Suprapubic skin (tissue), 4 donors: Measurements from ENCODE around the gene SIRPB2. TPM values are rescaled to one million over a fixed set of nuclear protein-coding genes. Genes with fewer than 3 reads are reported as not detected.

Experiments
- DNase-seq, 2 donors: peaks; one replicate each; pipeline ENCODE4 v3.0.0-alpha.2; 2019; ENCODE audit warnings: low spot score in 2 of 2
- H3K27ac ChIP-seq: fragments of 200-600 bp; sonication (generic); one replicate; pipeline ENCODE4 v1.5.1; 2019
- H3K27me3 ChIP-seq: fragments of 200-600 bp; sonication (generic); one replicate; pipeline ENCODE4 v1.5.1; 2019
- H3K36me3 ChIP-seq: fragments of 200-600 bp; sonication (generic); one replicate; pipeline ENCODE4 v1.5.1; 2019
- H3K4me1 ChIP-seq: fragments of 200-600 bp; sonication (generic); one replicate; pipeline ENCODE4 v1.5.1; 2019
- H3K4me3 ChIP-seq: fragments of 200-600 bp; sonication (generic); one replicate; pipeline ENCODE4 v1.5.1; 2019; ENCODE audit warnings: mild to moderate bottlenecking
- H3K9me3 ChIP-seq: fragments of 200-600 bp; sonication (generic); one replicate; pipeline ENCODE4 v1.5.1; 2019
- CTCF ChIP-seq, 2 donors: fragments of 200-600 bp in 1 of 2; fragments of 450-650 bp in 1 of 2; sonication (generic) in 1 of 2; IDR thresholded peaks; one replicate each; pipeline ENCODE4 v1.5.1; 2016 to 2019; ENCODE audit warnings: antibody characterized with exemption in 2 of 2, mild to moderate bottlenecking in 1 of 2, moderate library complexity in 1 of 2
- EP300 ChIP-seq: sonication (generic); formaldehyde crosslinking; IDR thresholded peaks from one replicate; pipeline ENCODE4 v1.6.1; 2017; ENCODE audit warnings: antibody characterized with exemption
- POLR2A ChIP-seq, 2 donors: fragments of 450-650 bp; IDR thresholded peaks; one replicate each; pipeline ENCODE4 v1.6.1; 2017; ENCODE audit warnings: antibody characterized with exemption in 2 of 2, mild to moderate bottlenecking in 2 of 2, moderate library complexity in 2 of 2
- POLR2AphosphoS5 ChIP-seq, 3 donors: sonication (generic); formaldehyde crosslinking; IDR thresholded peaks; one replicate each; pipeline ENCODE4 v1.6.1; 2017; ENCODE audit warnings: antibody characterized with exemption in 3 of 3
- WGBS: methylation state at CpG from one replicate; pipeline ENCODE4 v1.1.5; 2018; 5-methylcytosine and 5-hydroxymethylcytosine counted together
- total RNA-seq, 4 donors: library from RNA; depleted of rRNA; stranded (reverse); fragments of >200 nt; gene quantifications; one replicate each; pipeline ENCODE4 v1.1.0, GENCODE V29; 2016

Gene SIRPB2
- total RNA-seq, 4 donors from 2014 or later, result 0.87 to 3.9 (median 1.3) TPM

GRCh38 chr20:1467082-1467354 lies 24.2 kb downstream of the SIRPB2 start:
- Histone ChIP-seq H3K4me1 (peaks cover 66% of the 10 kb centered on the region), H3K4me3 (peak overlapping the region; percentile 93), H3K36me3 (peaks cover 17% of the 10 kb centered on the region), H3K9me3 (no peaks in the 10 kb centered on the region), H3K27me3 (no peaks in the 10 kb centered on the region), H3K27ac (peak overlapping the region; percentile 96)
- 6% methylated on average over 7 of the region's 7 CpGs for WGBS
- DNase-seq, result no peak
- no peak for TF ChIP-seq POLR2AphosphoS5 (IDR thresholded peaks at IDR 0.05)

GRCh38 chr20:1466211-1467081 lies 24.8 kb downstream of the SIRPB2 start, which contains the start of gene NSFL1C:
Gene NSFL1C, minus strand, starts transcription at chr20:1466849. Its CDS starts 25 bp downstream, at chr20:1466824.
- DNase-seq, result peak; percentile 95 to 97
- WGBS, result under 1% methylated on average over 61 of the region's 104 CpGs
- Histone ChIP-seq H3K27ac (peak within 1 kb of the TSS; percentile 96), H3K9me3 (no peaks in the 10 kb centered on the region), H3K4me1 (peaks cover 66% of the 10 kb centered on the region), H3K4me3 (peak within 1 kb of the TSS; percentile 93), H3K36me3 (peaks cover 17% of the 10 kb centered on the region), H3K27me3 (no peaks in the 10 kb centered on the region)
- TF ChIP-seq POLR2AphosphoS5 (IDR thresholded peaks at IDR 0.05) (peak in 2 of 3 donors; percentile 38 to 86), EP300 (no peak), POLR2A (IDR thresholded peaks at IDR 0.05) (peak in 1 of 2 donors; percentile 36), CTCF (IDR thresholded peaks at IDR 0.05) (peak; percentile 90 to 100)

- H3K27ac ChIP-seq, result peak overlapping the region; percentile 96
- TF ChIP-seq POLR2AphosphoS5 (IDR thresholded peaks at IDR 0.05) (no peak), EP300 (no peak), POLR2A (IDR thresholded peaks at IDR 0.05) (no peak), CTCF (IDR thresholded peaks at IDR 0.05) (no peak)
- H3K9me3 ChIP-seq, result no peaks in the 10 kb centered on the region
- H3K27me3 ChIP-seq, result no peaks in the 10 kb centered on the region
- DNase-seq, result no peak
- peak overlapping the region; percentile 93 for H3K4me3 ChIP-seq
- H3K36me3 ChIP-seq, result peaks cover 20% of the 10 kb centered on the region
- 32% methylated on average over 12 of the region's 12 CpGs for WGBS
- H3K4me1 ChIP-seq, result peaks cover 62% of the 10 kb centered on the region
These were observed 25.6 kb downstream of the SIRPB2 start for GRCh38 chr20:1465470-1466210.

- TF ChIP-seq EP300 (no peak), POLR2A (IDR thresholded peaks at IDR 0.05) (no peak), POLR2AphosphoS5 (IDR thresholded peaks at IDR 0.05) (no peak), CTCF (IDR thresholded peaks at IDR 0.05) (no peak)
- H3K36me3 ChIP-seq, result peaks cover 35% of the 10 kb centered on the region
- H3K9me3 ChIP-seq, result no peaks in the 10 kb centered on the region
- H3K4me3 ChIP-seq, result no peak overlapping the region
- peaks cover 46% of the 10 kb centered on the region for H3K4me1 ChIP-seq
- 97% methylated on average over 9 of the region's 9 CpGs for WGBS
- no peak overlapping the region for H3K27ac ChIP-seq
- DNase-seq, result peak in 1 of 2 donors; percentile 27
- H3K27me3 ChIP-seq, result no peaks in the 10 kb centered on the region
These were observed 27.1 kb downstream of the SIRPB2 start for GRCh38 chr20:1463971-1464570.

- Histone ChIP-seq H3K27me3 (no peaks in the 10 kb centered on the region), H3K27ac (no peak overlapping the region), H3K36me3 (peaks cover 45% of the 10 kb centered on the region), H3K4me3 (no peak overlapping the region), H3K9me3 (no peaks in the 10 kb centered on the region), H3K4me1 (peaks cover 43% of the 10 kb centered on the region)
- 76% methylated on average over 3 of the region's 3 CpGs for WGBS
- TF ChIP-seq POLR2A (IDR thresholded peaks at IDR 0.05), result no peak
- no peak for TF ChIP-seq CTCF (IDR thresholded peaks at IDR 0.05)
- TF ChIP-seq EP300, result no peak
- TF ChIP-seq POLR2AphosphoS5 (IDR thresholded peaks at IDR 0.05), result no peak
- no peak for DNase-seq
These were observed 28.4 kb downstream of the SIRPB2 start for GRCh38 chr20:1462834-1463233.
